SK-N-MC (cell line): ENCODE data around the gene DHX8.

ENCODE experiments used
- EZH2 ChIP-seq: fragments of 200-600 bp; sonication (generic); IDR thresholded peaks from one replicate; pipeline ENCODE4 v1.6.1; 2017; ENCODE audit warnings: antibody characterized with exemption
- POLR2AphosphoS5 ChIP-seq: IDR thresholded peaks from 2 replicates; pipeline ENCODE4 v1.6.1; 2012; ENCODE audit warnings: mild to moderate bottlenecking, low read depth, low read length, borderline replicate concordance

DNA sequence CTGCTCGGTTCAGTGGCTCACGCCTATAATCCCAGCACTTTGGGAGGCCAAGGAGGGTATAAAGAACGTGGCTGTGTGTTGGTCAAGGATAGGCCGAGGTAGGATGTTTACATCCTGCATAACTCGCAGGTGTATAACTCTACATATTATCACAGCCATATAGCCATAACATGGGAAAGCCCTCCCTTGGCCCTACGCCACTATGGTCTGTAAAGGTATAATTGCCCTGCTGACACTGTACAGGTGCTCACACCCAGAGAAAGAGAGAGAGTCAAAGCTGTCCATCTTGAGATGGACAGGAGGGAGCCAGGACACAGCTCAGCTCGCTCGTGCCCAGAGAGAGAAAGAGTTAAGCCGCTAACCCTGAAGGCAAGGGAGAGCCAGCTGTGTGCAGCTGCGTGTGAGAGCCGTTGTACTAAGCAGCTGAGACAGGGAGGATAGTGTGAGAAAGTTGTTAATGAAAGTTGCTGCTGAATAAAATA, 30.4 kb upstream of the DHX8 start:
- TF ChIP-seq EZH2 (no peak), POLR2AphosphoS5 (no peak)
